Panc1 (cell line): ENCODE results near the gene SMG6.

Experiments
- CTCF ChIP-seq: fragments of 450-650 bp; IDR thresholded peaks from 2 replicates; pipeline ENCODE4 v1.5.1; 2017; ENCODE audit warnings: mild to moderate bottlenecking
- POLR2AphosphoS5 ChIP-seq: IDR thresholded peaks from 2 replicates; pipeline ENCODE4 v1.6.1; 2012; ENCODE audit warnings: mild to moderate bottlenecking, low read depth, low read length, moderate library complexity
- REST ChIP-seq, 2 experiments: IDR thresholded peaks; 2 replicates each; pipeline ENCODE4 v1.6.1; 2011 to 2012; ENCODE audit warnings: low read depth in 2 of 2, control low read depth in 1 of 2, low read length in 1 of 2, mild to moderate bottlenecking in 1 of 2, moderate library complexity in 1 of 2; ENCODE audit not compliant: insufficient read depth in 1 of 2
- SIN3A ChIP-seq: IDR thresholded peaks from 2 replicates; pipeline ENCODE4 v1.6.1; 2012; ENCODE audit warnings: low read depth, mild to moderate bottlenecking, low read length, moderate library complexity, borderline replicate concordance; ENCODE audit not compliant: insufficient read depth

- TF ChIP-seq CTCF (no peak), REST (IDR thresholded peaks at IDR 0.05; ENCODE audit: insufficient read depth in 1 of 2, low read depth in 2 of 2, low read length in 1 of 2) (no peak), POLR2AphosphoS5 (no peak), SIN3A (no peak)
These were observed 231.9 kb downstream of the SMG6 start for GRCh38 chr17:2071455-2072281.
